Middle frontal gyrus (tissue), 1 donor: ENCODE data around the gene RBBP4.
"Not testable (repeated sequence)": the region's sequence is repeated elsewhere in the genome, so short reads cannot be mapped to it uniquely, and the experiment has no call there.

Experiments used
- DNase-seq: peaks from one replicate; pipeline ENCODE4 v3.0.0-alpha.2; 2015; ENCODE audit warnings: low spot score; ENCODE audit errors: extremely low spot score

Gene RBBP4

DNA sequence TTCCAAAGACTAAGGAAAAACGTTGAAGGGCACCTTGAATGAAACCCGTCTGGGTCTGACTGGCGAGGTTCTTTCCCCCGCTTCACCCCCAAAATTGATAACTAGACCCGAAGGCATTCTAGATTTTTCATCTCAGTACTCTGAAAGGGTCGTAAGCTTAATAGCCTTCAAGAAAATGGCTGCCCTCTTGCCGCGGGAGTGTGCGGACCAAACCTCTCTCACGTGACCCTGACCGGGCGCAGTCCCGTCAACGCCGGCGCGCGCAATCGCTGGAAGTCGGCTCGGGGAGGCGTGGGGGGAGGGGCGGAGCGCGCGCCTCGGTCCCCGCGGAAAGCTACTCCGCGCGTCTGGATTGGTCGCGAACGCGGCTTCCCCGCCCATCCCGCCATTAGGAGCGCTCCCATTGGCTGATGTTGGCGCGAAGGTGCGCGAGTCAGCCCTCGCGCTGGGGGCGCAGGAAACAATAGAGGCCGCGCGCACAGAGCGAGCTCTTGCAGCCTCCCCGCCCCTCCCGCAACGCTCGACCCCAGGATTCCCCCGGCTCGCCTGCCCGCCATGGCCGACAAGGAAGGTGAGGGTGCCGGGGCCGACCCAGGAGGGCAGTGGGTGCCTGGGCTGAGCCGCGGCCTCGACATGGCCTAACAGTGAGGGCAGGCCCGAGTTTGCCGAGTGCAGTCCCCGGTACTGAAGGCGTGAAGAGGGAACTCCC is at the start of gene RBBP4:
RBBP4 (plus strand) TSS at position 457 of the 709 bp plus-strand sequence; CDS start at position 556, 99 bp downstream.
- DNase-seq: peak; percentile 96

DNA sequence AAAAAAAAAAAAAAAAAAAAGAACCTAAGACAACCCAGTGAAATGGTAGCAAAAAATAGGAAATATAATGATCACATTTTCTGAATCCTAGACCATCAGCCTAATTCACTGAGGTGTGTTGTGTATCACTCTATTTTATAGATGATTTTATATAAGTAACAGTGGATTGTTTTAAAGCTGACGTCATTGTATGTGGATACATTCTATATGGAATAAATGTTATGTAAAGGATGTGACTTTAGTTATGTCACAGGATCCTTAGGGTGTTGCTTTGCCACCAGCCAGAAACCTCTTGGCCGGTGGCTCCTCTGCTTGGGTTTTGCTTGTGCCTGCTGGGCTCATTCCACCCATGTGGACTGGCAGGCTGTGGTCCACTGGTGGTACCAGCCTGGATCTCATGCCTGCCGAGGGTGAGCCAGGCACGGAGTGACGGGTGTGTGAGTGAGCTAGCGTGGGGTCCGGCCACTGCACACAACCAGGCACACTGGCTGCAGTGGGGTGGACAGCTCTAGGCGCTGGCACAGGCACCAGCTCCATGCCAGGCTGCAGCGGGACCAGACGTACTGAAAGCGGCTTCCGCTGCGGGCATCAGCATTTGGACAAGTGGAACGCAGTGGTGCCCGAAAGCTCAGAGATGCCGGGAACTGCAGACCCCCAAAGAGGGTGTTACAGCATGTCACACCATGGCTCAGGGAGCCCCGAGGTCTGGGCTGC is 45.1 kb upstream of the RBBP4 start:
- no peak for DNase-seq

DNA sequence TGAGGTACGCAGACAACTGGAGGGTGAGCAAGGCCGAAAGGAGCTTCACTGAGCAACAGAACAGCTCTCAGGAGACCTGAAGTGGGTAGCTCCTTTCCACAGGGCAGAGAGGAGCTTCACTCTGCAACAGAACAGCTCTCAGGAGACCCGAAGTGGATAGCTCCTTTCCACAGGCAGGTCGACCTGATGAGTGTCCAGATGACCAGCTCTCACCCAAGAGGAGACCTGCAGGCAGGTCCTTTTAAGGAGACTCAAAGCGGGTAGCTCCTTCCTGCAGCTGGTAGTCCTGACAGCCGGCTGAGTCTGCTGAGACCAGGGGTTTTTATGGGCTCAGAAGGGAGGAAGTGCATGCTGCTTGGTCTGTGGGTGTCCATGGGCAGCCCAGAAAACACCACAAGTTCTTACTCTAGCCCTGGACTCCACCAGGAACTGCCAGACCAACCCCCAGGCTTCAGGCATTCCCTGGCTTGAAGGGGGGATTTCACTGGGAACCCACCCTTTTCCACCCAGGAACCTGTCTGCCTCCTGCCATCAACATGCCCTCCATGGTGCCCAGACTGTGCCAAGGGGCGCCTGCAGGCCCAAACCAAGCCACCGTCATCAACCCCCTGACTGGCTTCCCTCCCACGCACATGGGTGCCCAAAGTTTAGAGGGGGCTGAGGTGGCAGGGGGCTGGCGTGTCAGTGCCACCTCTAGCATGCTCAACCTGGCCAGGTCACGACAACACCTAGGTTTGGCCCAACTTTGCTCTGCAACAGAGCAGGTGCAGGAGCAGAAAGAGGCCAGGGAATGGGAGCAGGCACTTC is 44.2 kb upstream of the RBBP4 start:
- no peak for DNase-seq

DNA sequence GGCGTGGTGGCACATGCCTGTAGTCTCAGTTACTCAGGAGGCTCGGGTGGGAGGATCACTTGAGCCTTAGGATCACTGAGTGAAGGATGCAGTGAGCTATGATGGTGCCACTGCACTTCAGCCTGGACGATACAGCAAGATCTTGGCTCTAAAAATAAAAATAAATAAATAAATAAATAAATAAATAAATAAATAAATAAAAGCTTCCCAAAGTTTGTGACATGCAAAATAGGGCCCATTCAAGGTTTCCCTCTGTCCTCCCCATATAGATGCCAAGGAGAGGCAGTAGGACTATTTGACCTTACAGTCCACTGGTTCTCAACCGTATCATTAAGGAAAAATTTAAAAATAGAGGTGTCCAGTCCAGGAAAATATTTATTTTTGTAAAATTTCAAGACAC is 41.8 kb upstream of the RBBP4 start:
- DNase-seq: no peak

DNA sequence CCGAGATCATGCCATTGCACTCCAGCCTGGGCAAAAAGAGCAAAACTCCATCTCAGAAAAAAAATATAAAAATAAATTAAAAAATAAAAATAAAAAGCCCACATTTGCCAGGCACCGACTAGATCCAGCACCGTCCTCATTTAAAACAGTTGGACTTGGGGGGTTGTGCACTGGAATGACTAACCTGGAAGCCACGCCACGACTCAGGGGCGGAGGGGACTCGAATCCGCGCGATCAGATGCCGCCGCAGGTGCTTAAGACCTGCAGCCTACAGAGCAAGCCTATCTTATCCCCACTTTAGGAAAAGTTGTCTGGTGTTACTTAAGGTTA is 39.2 kb upstream of the RBBP4 start:
- no peak for DNase-seq

DNA sequence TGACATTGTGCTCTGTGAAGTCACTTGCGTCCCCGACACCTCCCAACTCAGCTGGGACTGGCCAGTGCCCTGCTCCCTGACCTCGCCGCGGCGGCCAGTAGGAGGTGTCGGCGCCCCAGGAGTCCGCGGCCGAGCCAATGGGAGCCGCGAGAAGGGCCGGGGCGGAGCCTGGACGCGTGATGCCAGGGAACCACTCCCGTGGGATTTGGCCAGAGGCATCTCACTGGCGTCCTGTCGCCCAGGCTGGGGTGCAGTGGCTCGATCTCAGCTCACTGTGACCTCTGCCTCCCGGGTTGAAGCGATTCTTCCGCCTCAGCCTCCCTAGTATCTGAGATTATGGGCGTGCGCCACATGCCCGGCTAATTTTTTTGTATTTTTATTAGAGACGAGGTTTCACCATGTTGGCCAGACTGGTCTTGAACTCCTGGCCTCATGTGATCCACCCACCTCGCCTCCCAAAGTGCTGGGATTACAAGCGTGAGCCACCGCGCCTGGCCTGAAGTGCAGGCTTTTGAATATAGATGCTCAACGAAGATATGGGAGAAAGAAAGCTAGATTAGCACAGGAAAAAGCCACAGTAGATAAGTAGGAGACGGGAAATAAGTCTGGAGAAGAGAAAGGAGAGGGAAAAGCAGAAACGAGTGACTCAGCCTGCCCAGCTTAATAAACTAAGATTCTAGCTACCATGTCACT is 38.7 kb upstream of the RBBP4 start:
- peak; percentile 79 for DNase-seq

DNA sequence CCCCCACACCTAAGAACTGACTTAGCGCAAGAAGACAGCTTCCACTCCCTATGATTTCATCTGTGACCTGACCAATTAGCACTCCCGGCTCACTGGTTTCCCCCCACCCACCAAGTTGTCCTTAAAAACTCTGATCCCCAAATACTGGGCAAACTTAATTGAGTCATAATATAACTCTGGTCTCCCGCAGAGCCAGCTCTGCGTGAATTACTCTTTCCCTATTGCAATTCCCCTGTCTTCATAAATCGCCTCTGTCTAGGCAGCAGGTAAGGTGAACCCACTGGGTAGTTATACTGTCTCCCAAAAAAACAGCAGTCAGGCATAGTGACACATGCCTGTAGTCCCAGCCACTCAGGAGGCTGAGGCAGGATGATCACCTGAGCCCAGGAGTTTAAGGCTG is 37.5 kb upstream of the RBBP4 start:
- no peak for DNase-seq

DNA sequence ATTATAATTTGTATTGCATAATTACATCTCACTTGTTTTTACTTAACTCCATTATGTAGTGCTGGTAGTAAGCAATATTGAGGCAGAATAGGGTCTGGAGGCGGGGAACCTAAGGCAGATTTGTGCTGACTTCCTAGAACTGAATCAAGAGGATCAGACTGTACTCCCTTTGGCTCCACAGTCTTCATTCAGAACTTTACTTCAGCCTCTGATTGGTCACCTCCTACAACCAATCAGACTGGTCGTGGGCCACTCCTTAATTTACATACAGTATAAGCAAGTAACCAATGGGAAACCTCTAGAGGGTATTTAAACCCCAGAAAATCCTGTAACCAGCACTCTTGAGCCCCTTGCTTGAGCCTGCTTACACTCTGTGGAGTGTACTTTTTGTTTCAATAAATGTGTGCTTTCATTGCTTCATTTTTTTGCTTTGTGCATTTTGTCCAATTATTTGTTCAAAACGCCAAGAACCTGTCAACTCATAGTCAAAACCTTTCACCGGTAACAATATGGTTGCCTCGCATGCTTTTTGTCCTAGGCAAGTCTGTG is 32.3 kb upstream of the RBBP4 start:
- DNase-seq: peak; percentile 5

DNA sequence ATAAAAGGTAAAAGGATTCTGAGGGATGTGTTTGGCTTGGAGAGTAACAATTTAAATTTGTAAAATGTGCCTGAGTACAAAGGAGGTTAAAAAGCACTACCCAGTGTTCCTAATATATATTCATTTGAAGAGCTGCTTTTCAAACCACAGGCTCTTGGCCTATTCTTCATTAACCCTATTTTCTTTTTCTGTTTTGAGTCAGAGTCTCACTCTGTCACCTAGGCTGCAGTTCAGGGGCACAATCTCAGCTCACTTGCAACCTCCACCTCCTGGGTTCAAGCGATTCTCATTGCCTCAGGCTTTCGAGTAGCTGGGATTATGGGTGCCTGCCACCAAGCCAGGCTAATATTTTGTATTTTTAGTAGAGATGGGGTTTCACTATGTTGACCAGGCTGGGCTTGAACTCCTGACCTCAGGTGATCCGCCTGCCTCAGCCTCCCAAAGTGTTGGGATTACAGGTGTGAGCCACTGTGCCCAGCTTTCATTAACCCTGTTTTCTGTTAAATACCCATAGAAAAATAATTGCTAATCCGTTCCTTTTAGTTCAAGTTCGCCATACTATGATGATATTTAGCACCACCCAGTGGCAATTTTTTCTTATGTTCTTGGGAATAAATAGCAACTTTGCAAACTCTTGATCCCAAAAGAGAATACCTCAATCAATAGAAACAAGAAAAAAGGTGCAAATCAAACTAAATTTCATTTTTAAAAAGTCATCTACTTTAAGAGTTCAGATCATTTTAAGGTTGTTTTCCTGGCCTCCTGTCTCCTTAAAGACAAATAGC is 31.1 kb upstream of the RBBP4 start:
- DNase-seq: no peak

DNA sequence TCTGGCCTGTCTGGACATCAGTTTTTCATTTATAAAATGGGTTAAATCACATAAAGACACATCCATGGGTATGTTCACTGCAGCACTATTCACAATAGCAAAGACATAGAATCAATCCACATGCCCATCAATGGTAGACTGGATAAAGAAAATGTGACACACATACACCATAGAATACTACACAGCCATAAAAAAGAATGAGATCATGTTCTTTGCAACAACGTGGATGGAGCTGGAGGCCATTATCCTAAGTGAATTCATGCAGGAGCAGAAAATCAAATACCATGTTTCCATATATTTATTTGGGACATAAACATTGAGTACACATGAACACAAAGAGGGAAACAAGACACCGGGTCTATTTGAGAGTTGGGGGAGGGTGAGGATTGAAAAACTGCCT is 28.8 kb upstream of the RBBP4 start:
- no peak for DNase-seq

DNA sequence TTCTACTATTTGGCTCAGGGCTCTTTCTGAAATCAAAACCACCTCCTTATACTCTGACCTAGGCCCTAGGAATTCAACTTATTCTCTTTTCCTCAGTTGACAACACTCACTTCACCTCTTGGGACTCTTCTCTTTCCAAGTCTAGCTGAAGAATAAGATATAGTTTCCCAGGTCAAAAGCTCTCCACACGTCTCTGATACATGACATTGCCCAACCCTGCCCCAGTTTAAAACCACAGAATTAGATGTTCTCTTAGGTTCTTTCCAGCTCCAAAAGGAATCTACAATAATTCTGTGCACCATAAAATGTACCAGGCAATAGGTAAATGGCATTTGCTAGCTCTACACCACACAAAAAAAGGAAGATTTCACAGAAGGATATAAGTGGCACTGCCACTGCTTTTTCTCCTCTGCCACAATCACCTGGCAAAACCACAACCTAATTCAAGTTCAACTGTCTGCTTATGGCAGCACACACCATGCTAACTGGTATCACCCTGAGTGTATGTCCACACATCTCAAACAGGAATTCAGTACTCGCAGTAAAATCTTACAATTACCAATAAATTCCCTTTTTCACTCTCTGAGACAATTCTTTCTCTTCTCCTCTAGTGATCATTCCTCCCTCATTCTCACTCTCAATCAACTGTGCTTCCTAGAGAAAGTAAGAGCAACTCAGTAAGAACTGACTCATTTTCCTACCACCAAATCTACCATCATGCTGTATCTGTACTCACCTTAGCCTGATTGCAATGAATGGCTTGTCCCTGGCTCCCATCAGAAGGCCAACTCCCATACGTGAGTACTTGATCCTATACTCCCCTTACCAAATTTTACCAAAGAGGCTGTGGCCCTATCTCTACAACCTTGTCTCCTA is 28.0 kb upstream of the RBBP4 start:
- DNase-seq: no peak

DNA sequence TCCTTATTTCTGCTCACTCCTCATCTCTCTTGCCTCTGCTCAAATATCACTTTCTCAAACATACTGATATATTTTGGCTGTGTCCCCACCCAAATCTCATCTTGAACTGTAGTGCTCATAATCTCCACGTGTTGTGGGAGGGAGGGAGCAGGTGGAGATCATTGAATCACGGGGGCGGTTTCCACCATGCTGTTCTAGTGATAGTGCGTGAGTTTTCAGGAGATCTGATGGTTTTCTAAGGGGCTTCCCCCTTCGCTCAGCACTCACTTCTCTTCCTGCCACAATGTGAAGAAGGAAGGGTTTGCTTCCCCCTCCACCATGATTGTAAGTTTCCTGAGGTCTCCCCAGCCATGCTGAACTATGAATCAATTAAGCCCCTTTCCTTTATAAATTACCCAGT is 27.2 kb upstream of the RBBP4 start:
- no peak for DNase-seq

DNA sequence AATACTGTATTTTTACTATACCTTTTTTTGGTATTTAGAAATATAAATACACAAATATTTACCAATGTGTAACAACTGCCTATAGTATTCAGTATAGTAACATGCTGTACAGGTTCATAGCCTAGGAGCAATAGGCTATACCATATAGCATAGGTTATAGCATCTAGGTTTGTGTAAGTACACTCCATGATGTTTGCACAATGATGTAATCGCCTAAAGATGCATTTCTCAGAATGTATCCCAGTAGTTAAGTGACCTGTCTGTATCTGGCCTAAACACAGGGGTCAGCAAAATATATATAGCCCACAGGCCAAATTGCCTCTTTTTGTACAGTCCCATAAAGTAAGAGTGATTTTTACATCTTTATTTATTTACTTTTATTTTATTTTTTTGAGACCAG is 24.8 kb upstream of the RBBP4 start:
- no peak for DNase-seq

DNA sequence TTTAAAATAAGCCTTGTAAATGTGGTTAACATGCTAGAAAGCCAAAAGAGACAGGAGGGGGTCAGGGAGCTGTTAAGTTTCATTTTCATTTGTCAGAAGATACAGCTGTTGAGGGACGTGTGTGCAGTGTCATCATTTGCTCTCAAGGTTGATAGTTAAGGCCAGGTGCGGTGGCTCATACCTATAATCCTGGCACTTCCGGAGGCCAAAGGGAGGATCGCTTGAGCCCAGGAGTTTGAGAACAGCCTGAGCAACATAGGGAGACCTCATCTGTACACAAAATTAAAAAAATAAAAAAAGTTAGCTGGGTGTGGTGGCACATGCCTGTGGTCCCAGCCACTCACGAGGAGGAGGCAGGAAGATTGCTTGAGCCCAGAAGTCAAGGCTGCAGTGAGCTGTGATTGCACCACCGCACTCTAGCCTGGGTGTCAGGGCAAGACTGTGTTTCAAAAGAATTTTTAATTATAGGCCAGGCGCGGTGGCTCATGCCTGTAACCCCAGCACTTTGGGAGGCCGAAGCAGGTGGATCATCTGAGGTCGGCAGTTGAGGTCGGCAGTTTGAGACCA is 23.3 kb upstream of the RBBP4 start:
- DNase-seq: no peak

DNA sequence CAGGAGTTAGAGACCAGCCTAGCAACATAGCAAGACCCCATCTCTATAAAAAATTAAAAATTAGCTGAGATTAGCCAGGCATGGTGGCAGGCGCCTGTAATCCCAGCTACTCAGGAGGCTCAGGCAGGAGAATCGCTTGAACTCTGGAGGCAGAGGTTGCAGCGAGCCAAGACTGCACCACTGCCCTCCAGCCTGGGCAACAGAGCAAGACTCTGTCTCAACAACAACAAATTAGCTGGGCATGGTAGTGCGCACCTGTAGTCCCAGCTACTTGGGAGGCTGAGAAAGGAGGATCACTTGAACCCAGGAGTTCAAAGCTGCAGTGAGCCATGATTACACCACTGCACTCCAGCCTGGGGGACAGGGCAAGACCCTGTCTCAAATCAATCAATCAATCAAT is 20.8 kb upstream of the RBBP4 start:
- DNase-seq: not testable (repeated sequence)

DNA sequence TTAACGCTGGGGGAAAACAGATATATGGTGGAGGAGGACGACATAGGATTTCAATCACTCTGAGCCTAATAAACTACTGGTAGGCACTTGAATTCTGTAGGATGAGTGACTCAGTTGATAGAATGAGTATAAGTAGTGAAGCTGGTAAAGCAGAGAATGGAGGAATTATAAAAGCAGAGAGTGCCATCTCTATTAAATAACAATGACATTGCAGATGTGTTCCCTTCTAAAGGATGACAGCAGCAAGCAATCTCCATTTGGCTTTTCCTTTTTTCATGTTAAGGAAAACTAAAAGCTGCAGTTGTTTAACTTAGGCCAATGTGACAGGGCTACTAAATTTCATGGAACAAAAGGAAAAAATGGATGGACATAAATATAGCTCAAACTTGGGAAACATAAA is 18.2 kb upstream of the RBBP4 start:
- no peak for DNase-seq

DNA sequence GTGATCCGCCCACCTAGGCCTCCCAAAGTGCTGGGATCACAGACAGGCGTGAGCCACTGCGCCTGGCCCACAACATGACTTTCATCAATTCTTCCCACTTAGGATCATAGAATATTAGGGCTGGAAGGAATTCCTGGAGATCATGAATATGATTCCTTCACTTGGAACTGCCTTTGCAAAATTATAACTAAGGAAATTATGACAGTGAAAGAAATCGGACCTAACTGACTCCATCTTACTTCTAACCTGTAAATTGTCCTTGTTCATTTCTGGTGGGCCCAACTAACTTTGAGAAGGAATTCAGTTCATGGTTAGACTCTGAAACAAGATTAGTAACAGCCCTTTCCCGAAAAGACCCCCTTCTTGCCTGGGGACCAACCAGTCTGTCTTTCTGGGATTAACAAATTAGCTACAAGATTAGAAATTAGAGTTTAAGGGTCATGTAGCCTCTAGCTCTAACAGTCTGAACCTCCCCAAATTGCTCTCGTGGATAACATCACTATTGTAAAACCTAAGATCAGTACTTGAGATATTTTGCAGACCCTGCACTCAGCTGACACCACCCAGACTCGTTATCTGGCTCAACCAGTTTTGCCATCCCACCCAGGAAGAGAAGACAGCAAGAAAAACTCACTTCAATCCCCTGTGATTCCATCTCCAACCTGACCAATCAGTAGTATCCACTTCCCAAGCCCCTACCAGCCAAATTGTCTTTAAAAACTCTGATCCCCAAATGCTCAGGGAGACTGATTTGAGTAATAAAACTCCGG is 15.3 kb upstream of the RBBP4 start:
- DNase-seq: no peak

DNA sequence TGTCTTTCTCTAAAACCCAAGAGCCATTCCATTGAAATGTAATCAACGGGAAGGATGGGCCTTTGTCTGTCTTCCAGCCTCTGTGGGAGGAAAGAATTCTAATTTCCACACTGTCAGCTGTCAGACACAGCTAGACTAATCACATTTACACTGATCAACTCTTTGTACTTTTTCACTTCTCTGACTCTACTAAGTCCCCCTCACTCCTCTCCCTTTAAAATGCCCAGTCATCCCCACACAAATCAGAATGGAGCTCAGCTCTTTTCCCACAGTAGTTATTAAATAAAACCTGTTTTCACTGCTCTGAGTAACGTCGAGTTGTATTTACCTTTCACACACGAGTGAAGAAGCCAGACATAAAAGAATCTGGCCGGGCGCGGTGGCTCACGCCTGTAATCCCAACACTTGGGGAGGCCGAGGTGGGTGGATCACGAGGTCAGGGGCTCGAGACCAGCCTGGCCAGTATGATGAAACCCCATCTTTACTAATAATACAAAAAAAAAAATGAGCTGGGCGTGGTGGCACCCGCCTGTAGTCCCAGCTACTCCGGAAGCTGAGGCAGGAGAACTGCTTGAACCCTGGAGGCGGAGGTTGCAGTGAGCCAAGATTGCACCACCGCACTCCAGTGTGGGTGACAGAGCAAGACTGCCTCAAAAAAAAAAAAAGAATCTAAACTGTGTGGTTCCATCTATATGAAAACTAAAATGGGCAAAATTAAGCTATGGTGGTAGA is 13.9 kb upstream of the RBBP4 start:
- no peak for DNase-seq
